OCI-LY7 (cell line): ENCODE data around the gene TMSB15C. TPM values are rescaled to one million over a fixed set of nuclear protein-coding genes. Genes with fewer than 3 reads are reported as not detected.

Experiments used
- BruUV-seq: library from RNA; stranded (reverse); fragments of 400-500 nt; replicated peaks from 2 replicates; lab custom pipeline; 2021; lab: Mats Ljungman, UMichigan
- CTCF ChIA-PET: fragments of 300-600 bp; sonication (Branson Sonifier 250); formaldehyde crosslinking; loops from one replicate; lab custom pipeline; 2022; ENCODE audit warnings: antibody characterized with exemption; ENCODE audit not compliant: unreplicated experiment; lab: Charles Lee
- POLR2A ChIA-PET: fragments of 300-600 bp; sonication (Branson Sonifier 250); formaldehyde crosslinking; loops from one replicate; lab custom pipeline; 2022; ENCODE audit warnings: antibody characterized with exemption; lab: Charles Lee
- DNase-seq: peaks from one replicate; pipeline ENCODE4 v3.0.0-alpha.2; 2015; ENCODE audit warnings: low spot score
- H2AFZ ChIP-seq: fragments of 200-600 bp; sonication (generic), shearing (Covaris generic); 2 replicates; pipeline ENCODE4 v1.6.1; 2014; ENCODE audit warnings: mild to moderate bottlenecking, antibody characterized with exemption, low read length, moderate library complexity
- H3K27ac ChIP-seq: fragments of 200-600 bp; sonication (generic); 2 replicates; pipeline ENCODE4 v1.5.1; 2014; ENCODE audit warnings: mixed run types, low read depth, mild to moderate bottlenecking, moderate library complexity, low read length, inconsistent platforms; ENCODE audit not compliant: poor library complexity, severe bottlenecking
- H3K36me3 ChIP-seq: fragments of 200-600 bp; sonication (generic); 2 replicates; pipeline ENCODE4 v1.6.1; 2014; ENCODE audit warnings: mild to moderate bottlenecking, antibody characterized with exemption, low read length, moderate library complexity, mixed read lengths; ENCODE audit not compliant: insufficient read depth
- H3K4me1 ChIP-seq: fragments of 200-600 bp; sonication (generic); 2 replicates; pipeline ENCODE4 v1.5.1; 2014; ENCODE audit warnings: mild to moderate bottlenecking, low read length; ENCODE audit not compliant: insufficient read depth, poor library complexity, severe bottlenecking
- H3K4me2 ChIP-seq: fragments of 200-600 bp; sonication (generic); 2 replicates; pipeline ENCODE4 v1.6.1; 2014; ENCODE audit warnings: mild to moderate bottlenecking, low read length
- H3K4me3 ChIP-seq: fragments of 200-600 bp; sonication (generic); 2 replicates; pipeline ENCODE4 v1.5.1; 2014; ENCODE audit warnings: mild to moderate bottlenecking, low read depth, low read length; ENCODE audit not compliant: poor library complexity, severe bottlenecking
- H3K79me2 ChIP-seq: fragments of 200-600 bp; sonication (generic); 2 replicates; pipeline ENCODE4 v1.6.1; 2016; ENCODE audit warnings: low read depth, mild to moderate bottlenecking, low read length, moderate library complexity, mixed read lengths; ENCODE audit not compliant: insufficient read depth
- H3K9me2 ChIP-seq: fragments of 200-600 bp; sonication (generic); 2 replicates; pipeline ENCODE4 v1.6.1; 2016; ENCODE audit warnings: mild to moderate bottlenecking, low read length, mixed read lengths; ENCODE audit not compliant: insufficient read depth
- H3K9me3 ChIP-seq: fragments of 200-600 bp; sonication (generic); 2 replicates; pipeline ENCODE4 v1.6.1; 2014; ENCODE audit warnings: mild to moderate bottlenecking, mixed run types, low read length, mixed read lengths
- H4K20me1 ChIP-seq: fragments of 200-600 bp; sonication (generic); 2 replicates; pipeline ENCODE4 v1.6.1; 2014; ENCODE audit warnings: mild to moderate bottlenecking, antibody characterized with exemption, low read length, moderate library complexity, mixed read lengths; ENCODE audit not compliant: insufficient read depth
- CTCF ChIP-seq: fragments of 200-600 bp; sonication (generic); conservative IDR thresholded peaks from 2 replicates; pipeline ENCODE4 v1.5.1; 2014; ENCODE audit warnings: mild to moderate bottlenecking, antibody characterized with exemption, low read length, moderate library complexity, mixed read lengths
- EZH2phosphoT487 ChIP-seq: fragments of 200-600 bp; sonication (generic); IDR thresholded peaks from 2 replicates; pipeline ENCODE4 v1.6.1; 2018; ENCODE audit warnings: low read depth, borderline replicate concordance, mild to moderate bottlenecking, mixed run types, antibody characterized with exemption, low read length, moderate library complexity, mixed read lengths
- intact Hi-C: fragments of 100-400 bp; cut with micrococcal nuclease; formaldehyde crosslinking; loops from one replicate; pipeline ENCODE4 v1.10.0; 2022; ENCODE audit not compliant: unreplicated experiment
- total RNA-seq, 2 experiments: library from RNA; depleted of rRNA in 1 of 2; stranded (reverse); fragments of >200 nt in 1 of 2; shearing (Covaris generic) in 1 of 2; gene quantifications; 2 replicates each; pipeline ENCODE4 v1.2.3, GENCODE V29; 2014 to 2022

The TMSB15C gene
- total RNA-seq, 2 experiments from 2014 or later = 5.4 to 9.0 TPM

GRCh38 chrX:104047171-104047570 is 28.9 kb downstream of the TMSB15C start:
- Histone ChIP-seq H3K4me2 (no peak overlapping the region), H4K20me1 (no peaks in the 10 kb centered on the region), H3K27ac (no peak overlapping the region), H3K4me3 (no peak overlapping the region), H3K79me2 (no peaks in the 10 kb centered on the region), H2AFZ (no peak overlapping the region), H3K36me3 (no peaks in the 10 kb centered on the region), H3K9me3 (no peaks in the 10 kb centered on the region), H3K4me1 (no peaks in the 10 kb centered on the region), H3K9me2 (no peaks in the 10 kb centered on the region)
- DNase-seq = no peak
- CTCF ChIA-PET = no interaction called here
- intact Hi-C loops = no loop called here
- POLR2A ChIA-PET = no interaction called here
- BruUV-seq = no TSS peak
- TF ChIP-seq EZH2phosphoT487 (no peak), CTCF (no peak)

- BruUV-seq = no TSS peak
- no peak overlapping the region for H3K27ac ChIP-seq
Observed at GRCh38 chrX:104045642-104046041, 30.4 kb downstream of the TMSB15C start.

More at GRCh38 chrX:104045642-104046041, 30.4 kb downstream of the TMSB15C start:
- Histone ChIP-seq H3K4me3 (no peak overlapping the region), H2AFZ (no peak overlapping the region), H3K9me3 (no peaks in the 10 kb centered on the region), H4K20me1 (no peaks in the 10 kb centered on the region), H3K4me2 (no peak overlapping the region), H3K9me2 (no peaks in the 10 kb centered on the region), H3K36me3 (no peaks in the 10 kb centered on the region), H3K4me1 (no peaks in the 10 kb centered on the region), H3K79me2 (no peaks in the 10 kb centered on the region)
- no peak for DNase-seq
- CTCF ChIA-PET = no interaction called here
- intact Hi-C loops = no loop called here
- TF ChIP-seq CTCF (no peak), EZH2phosphoT487 (no peak)
- POLR2A ChIA-PET = no interaction called here
